GM06990 (cell line): ENCODE measurements around the gene GBF1.

ENCODE experiments used
- DNase-seq: peaks from one replicate; pipeline ENCODE4 v3.0.0-alpha.2; 2011; ENCODE audit not compliant: insufficient read length; ENCODE audit errors: extremely low read depth
- H3K27me3 ChIP-seq: replicated peaks from 2 replicates; pipeline ENCODE4 v1.6.0; 2011; ENCODE audit warnings: low read length; ENCODE audit not compliant: control insufficient read depth, insufficient read depth
- H3K36me3 ChIP-seq: 2 replicates; pipeline ENCODE4 v1.5.1; 2011; ENCODE audit warnings: low read length; ENCODE audit not compliant: control insufficient read depth, insufficient read depth
- H3K4me3 ChIP-seq: replicated peaks from 2 replicates; pipeline ENCODE4 v1.5.1; 2011; ENCODE audit warnings: low read depth, mild to moderate bottlenecking, control low read depth, low read length
- TF ChIP-seq, protein P1 (sequence below): IDR thresholded peaks from 2 replicates; pipeline ENCODE4 v1.5.1; 2011; ENCODE audit warnings: low read length, control low read depth, mild to moderate bottlenecking, inconsistent platforms; ENCODE audit not compliant: insufficient read depth, poor library complexity, severe bottlenecking

Gene GBF1

DNA sequence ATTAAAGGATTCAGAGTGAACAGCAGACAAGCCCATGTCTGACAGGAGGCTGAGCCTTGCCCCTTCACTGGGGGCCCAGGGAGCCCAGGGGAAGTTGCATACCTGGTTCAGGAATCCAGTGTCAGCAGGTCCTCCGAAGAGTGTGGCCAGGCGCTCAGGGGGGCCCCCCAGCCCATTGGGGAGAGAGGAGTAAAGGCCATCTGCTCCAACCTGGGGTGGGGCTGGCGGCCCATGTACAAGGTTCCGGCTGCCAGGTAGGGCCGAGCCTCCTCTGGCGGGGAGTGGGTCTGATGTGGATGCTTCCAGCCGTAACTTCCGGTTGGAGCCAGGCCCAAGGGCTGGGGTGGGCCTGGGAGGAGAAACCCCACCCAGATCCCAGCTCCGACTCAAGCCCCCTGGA is 171.0 kb downstream of the GBF1 start:
- no peaks in the 10 kb centered on the region for H3K36me3 ChIP-seq
- no peak for DNase-seq
- H3K27me3 ChIP-seq = no peaks in the 10 kb centered on the region; the same call in 1 of the 2 replicates
- no peak overlapping the region for H3K4me3 ChIP-seq
- TF ChIP-seq, protein P1, sequence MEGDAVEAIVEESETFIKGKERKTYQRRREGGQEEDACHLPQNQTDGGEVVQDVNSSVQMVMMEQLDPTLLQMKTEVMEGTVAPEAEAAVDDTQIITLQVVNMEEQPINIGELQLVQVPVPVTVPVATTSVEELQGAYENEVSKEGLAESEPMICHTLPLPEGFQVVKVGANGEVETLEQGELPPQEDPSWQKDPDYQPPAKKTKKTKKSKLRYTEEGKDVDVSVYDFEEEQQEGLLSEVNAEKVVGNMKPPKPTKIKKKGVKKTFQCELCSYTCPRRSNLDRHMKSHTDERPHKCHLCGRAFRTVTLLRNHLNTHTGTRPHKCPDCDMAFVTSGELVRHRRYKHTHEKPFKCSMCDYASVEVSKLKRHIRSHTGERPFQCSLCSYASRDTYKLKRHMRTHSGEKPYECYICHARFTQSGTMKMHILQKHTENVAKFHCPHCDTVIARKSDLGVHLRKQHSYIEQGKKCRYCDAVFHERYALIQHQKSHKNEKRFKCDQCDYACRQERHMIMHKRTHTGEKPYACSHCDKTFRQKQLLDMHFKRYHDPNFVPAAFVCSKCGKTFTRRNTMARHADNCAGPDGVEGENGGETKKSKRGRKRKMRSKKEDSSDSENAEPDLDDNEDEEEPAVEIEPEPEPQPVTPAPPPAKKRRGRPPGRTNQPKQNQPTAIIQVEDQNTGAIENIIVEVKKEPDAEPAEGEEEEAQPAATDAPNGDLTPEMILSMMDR = no peak

- H3K36me3 ChIP-seq = no peaks in the 10 kb centered on the region
- no peak for DNase-seq
- H3K27me3 ChIP-seq = no peaks in the 10 kb centered on the region; the same call in 1 of the 2 replicates
- no peak overlapping the region for H3K4me3 ChIP-seq
- TF ChIP-seq, protein P1 = no peak
These were observed 171.4 kb downstream of the GBF1 start for GRCh38 chr10:102416695-102417094.

GRCh38 chr10:102418622-102419268 is 173.4 kb downstream of the GBF1 start, which contains the start of gene PSD:
Gene PSD, minus strand, starts transcription at chr10:102418785. Its CDS starts 1,747 bp downstream, at chr10:102417038.
- Histone ChIP-seq H3K36me3 (peaks cover 2% of the 10 kb centered on the region), H3K4me3 (peak within 1 kb of the TSS; percentile 83), H3K27me3 (no peaks in the 10 kb centered on the region; the same call in 1 of the 2 replicates)
- no peak for DNase-seq
- TF ChIP-seq, protein P1 = no peak

DNA sequence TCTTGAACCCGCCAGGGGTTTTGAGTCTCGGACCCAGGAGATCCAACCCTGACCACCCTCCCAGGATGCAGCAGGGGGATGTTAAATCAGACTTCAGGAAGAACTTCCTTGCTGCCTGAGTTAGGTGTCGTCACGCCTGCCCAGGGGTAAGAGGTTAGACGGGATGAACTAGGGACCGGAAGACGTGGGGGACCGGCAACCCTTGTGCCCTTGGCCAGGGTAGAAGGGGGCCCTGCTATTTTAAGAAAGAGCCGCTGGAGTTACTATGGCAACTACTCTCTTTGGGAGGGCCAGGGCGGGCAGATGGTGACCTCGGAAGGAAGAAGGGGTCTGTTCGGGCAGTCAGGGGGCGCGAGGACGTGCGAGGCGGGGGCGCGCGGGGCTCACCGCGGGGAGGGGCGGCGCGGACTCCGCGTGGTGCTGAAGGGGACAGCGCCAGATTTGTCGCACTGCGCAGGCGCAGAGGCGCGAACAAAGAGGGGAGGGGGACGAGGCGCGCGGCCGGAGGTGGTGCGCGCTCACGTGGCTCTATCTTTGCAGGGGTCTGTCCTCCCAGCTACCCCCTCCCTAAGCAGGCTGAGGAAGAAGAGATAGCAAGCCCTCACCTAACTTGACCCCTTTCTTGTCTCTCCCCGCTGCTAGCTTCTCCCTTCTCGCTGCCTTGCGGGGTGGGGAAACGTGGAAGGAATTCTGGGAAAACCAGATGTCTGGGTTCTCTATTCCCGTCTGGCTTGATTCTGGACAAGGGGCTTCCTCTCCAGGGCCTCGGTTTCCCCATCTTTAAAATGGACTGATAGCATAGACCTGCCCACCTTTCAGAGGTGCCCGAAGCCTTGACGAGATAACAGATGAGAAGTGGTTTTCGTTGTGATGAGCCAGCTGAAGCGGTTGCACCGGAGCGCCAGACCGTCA is 174.2 kb downstream of the GBF1 start:
- Histone ChIP-seq H3K27me3 (no peaks in the 10 kb centered on the region; the same call in 1 of the 2 replicates), H3K4me3 (peak overlapping the region; percentile 83), H3K36me3 (peaks cover 4% of the 10 kb centered on the region)
- TF ChIP-seq, protein P1 = no peak
- DNase-seq = no peak

GRCh38 chr10:102420181-102420713 is 174.9 kb downstream of the GBF1 start:
- peak overlapping the region; percentile 83 for H3K4me3 ChIP-seq
- DNase-seq = no peak
- TF ChIP-seq, protein P1 = no peak
- H3K27me3 ChIP-seq = no peaks in the 10 kb centered on the region; the same call in 1 of the 2 replicates
- H3K36me3 ChIP-seq = peaks cover 5% of the 10 kb centered on the region
